HepG2 (cell line): ENCODE results near the gene DLEC1. TPM values are rescaled to one million over a fixed set of nuclear protein-coding genes. Genes with fewer than 3 reads are reported as not detected.
A peak's percentile ranks its signal among the peaks of the same experiment; 100 is the strongest.

Experiments used
- CBX2 ChIP-seq, 2 experiments: fragments of 200-600 bp in 1 of 2; sonication (generic); formaldehyde crosslinking in 1 of 2; IDR thresholded peaks; 2 replicates each; pipeline versions ENCODE4 v1.7.0 to v1.8.1; 2018 to 2022; ENCODE audit warnings: low read depth in 2 of 2, low read length in 1 of 2, mild to moderate bottlenecking in 1 of 2, missing genetic modification reagents in 1 of 2
- CBX5 ChIP-seq: sonication (generic); formaldehyde crosslinking; IDR thresholded peaks from 2 replicates; pipeline ENCODE4 v1.4.0; 2020; ENCODE audit warnings: missing genetic modification reagents, borderline replicate concordance
- ERF ChIP-seq: IDR thresholded peaks from 2 replicates; pipeline ENCODE4 v1.6.1; 2018; ENCODE audit warnings: missing biosample characterization, missing genetic modification reagents
- HDAC6 ChIP-seq: fragments of 200-600 bp; sonication (generic); IDR thresholded peaks from 2 replicates; pipeline ENCODE4 v1.7.0; 2017; ENCODE audit warnings: mild to moderate bottlenecking, antibody characterized with exemption, low read length, low read depth
- HMG20A ChIP-seq: IDR thresholded peaks from 2 replicates; pipeline ENCODE4 v1.6.1; 2016; ENCODE audit warnings: borderline replicate concordance
- MXD4 ChIP-seq: IDR thresholded peaks from 2 replicates; pipeline ENCODE4 v1.6.1; 2016; ENCODE audit warnings: mild to moderate bottlenecking, missing biosample characterization, missing genetic modification reagents
- NR3C1 ChIP-seq: sonication (generic); formaldehyde crosslinking; IDR thresholded peaks from 2 replicates; pipeline ENCODE4 v1.4.0; 2020; ENCODE audit warnings: missing genetic modification reagents
- RBM22 ChIP-seq: fragments of 200-400 bp; formaldehyde crosslinking; optimal IDR thresholded peaks from 2 replicates; pipeline ENCODE3; 2017; ENCODE audit warnings: mild to moderate bottlenecking, low read length, moderate library complexity
- RCOR2 ChIP-seq: IDR thresholded peaks from 2 replicates; pipeline ENCODE4 v1.6.1; 2016; ENCODE audit warnings: missing biosample characterization, missing genetic modification reagents
- SNAI1 ChIP-seq: sonication (generic); formaldehyde crosslinking; IDR thresholded peaks from 2 replicates; pipeline ENCODE4 v1.5.0; 2020; ENCODE audit warnings: mild to moderate bottlenecking, missing genetic modification reagents, borderline replicate concordance
- TCF7L2 ChIP-seq: IDR thresholded peaks from 2 replicates; pipeline ENCODE4 v1.6.1; 2011; ENCODE audit warnings: mild to moderate bottlenecking, low read depth, low read length, moderate library complexity
- ZBTB7B ChIP-seq: sonication (generic); formaldehyde crosslinking; IDR thresholded peaks from 2 replicates; pipeline ENCODE4 v1.4.0; 2020; ENCODE audit warnings: missing genetic modification reagents
- ZNF101 ChIP-seq: sonication (generic); formaldehyde crosslinking; IDR thresholded peaks from 2 replicates; pipeline ENCODE4 v1.4.0; 2020; ENCODE audit warnings: mild to moderate bottlenecking, low read depth, missing genetic modification reagents, borderline replicate concordance
- ZNF616 ChIP-seq: sonication (generic); formaldehyde crosslinking; IDR thresholded peaks from 2 replicates; pipeline ENCODE4 v1.5.0; 2020; ENCODE audit warnings: low read depth, mild to moderate bottlenecking, missing genetic modification reagents
- ZNF747 ChIP-seq: sonication (generic); formaldehyde crosslinking; IDR thresholded peaks from 2 replicates; pipeline ENCODE4 v1.8.1; 2023; ENCODE audit warnings: missing genetic modification reagents, mild to moderate bottlenecking, borderline replicate concordance
- ZNF766 ChIP-seq: sonication (generic); formaldehyde crosslinking; IDR thresholded peaks from 2 replicates; pipeline ENCODE4 v1.5.0; 2020; ENCODE audit warnings: missing genetic modification reagents, borderline replicate concordance
- ZNF839 ChIP-seq: sonication (generic); formaldehyde crosslinking; IDR thresholded peaks from 2 replicates; pipeline ENCODE4 v1.4.0; 2020; ENCODE audit warnings: missing genetic modification reagents, mild to moderate bottlenecking, borderline replicate concordance
- polyA plus RNA-seq, 8 experiments: library from polyadenylated mRNA; depleted of rRNA in 3 of 8; stranded (reverse) in 7 of 8; unstranded in 1 of 8; fragments of >200 nt; fragmentation: Illumina TruSeq in 4 of 8; extraction: Trizol in 4 of 8; gene quantifications; 2 replicates each; pipeline versions ENCODE4 v1.2.1 to v1.2.3, GENCODE V29; 2011 to 2016; ENCODE audit warnings: low read depth in 4 of 8, missing spikeins in 1 of 8, mixed read lengths in 1 of 8; ENCODE audit not compliant: insufficient read depth in 1 of 8
- total RNA-seq, 5 experiments: library from RNA; depleted of rRNA; stranded (reverse); fragments of >200 nt; fragmentation: Illumina TruSeq; extraction: Trizol; gene quantifications; 2 replicates each; pipeline ENCODE4 v1.2.3, GENCODE V29; 2016; ENCODE audit warnings: low read depth in 1 of 5
- TF ChIP-seq, protein P1 (sequence below): sonication (generic); formaldehyde crosslinking; IDR thresholded peaks from 2 replicates; pipeline ENCODE4 v1.4.0; 2020; ENCODE audit warnings: missing genetic modification reagents, borderline replicate concordance
- TF ChIP-seq, protein P2 (sequence below): sonication (generic); formaldehyde crosslinking; IDR thresholded peaks from 2 replicates; pipeline ENCODE4 v1.8.0; 2022; ENCODE audit warnings: mild to moderate bottlenecking, missing genetic modification reagents, borderline replicate concordance
- TF ChIP-seq, protein P3 (sequence below): sonication (generic); formaldehyde crosslinking; IDR thresholded peaks from 2 replicates; pipeline ENCODE4 v1.4.0; 2020; ENCODE audit warnings: missing genetic modification reagents
- TF ChIP-seq, protein P4 (sequence below): IDR thresholded peaks from 2 replicates; pipeline ENCODE4 v1.6.1; 2016; ENCODE audit warnings: missing genetic modification reagents, missing compliant biosample characterization
- TF ChIP-seq, protein P5 (sequence below): sonication (generic); formaldehyde crosslinking; IDR thresholded peaks from 2 replicates; pipeline ENCODE4 v1.5.0; 2020; ENCODE audit warnings: mild to moderate bottlenecking, missing genetic modification reagents

The DLEC1 gene
- total and polyA plus RNA-seq, 2 of the 13 experiments (the other 11 are each of a cell fraction or from before 2014, with no cell fraction given), result 0.09 TPM; not detected in 1

DNA sequence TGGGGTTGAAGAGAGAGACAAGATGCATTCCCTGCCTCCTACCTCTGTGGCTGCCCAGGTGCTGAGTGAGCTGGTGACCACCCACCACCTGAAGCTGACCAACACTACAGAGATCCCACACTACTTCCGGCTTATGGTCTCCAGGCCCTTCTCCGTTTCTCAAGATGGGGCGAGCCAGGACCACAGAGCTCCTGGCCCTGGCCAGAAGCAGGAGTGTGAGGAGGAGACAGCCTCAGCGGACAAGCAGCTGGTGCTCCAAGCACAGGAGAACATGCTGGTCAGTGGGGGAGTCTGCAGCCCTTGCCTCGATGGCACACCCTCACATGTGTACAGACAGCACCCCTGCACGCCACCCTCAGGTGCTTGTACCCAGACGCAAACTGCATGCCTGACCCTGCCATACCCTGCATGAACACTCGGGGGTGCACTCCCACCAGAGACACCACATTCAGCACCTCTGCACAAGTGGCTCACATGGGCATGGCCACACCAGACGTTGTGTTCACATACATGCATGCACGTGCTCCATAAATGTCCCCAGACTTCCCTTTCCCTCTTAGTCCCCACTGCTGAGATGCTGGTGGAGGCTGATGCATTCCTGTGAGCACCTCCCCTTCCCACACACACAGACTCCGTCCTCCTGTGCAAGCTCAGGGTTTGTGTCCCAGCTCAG lies 78.9 kb downstream of the DLEC1 start (continued):
- TF ChIP-seq ZBTB7B (CRISPR knock-in tag) (peak; percentile 45; the same call in 1 of the 2 replicates), TCF7L2 (no peak), ZNF101 (no peak), SNAI1 (CRISPR knock-in tag) (no peak), RCOR2 (CRISPR knock-in tag) (no peak), HMG20A (no peak), ZNF839 (CRISPR knock-in tag) (no peak), ZNF747 (no peak), NR3C1 (no peak), CBX2 (IDR thresholded peaks at IDR 0.05; ENCODE audit: low read depth, low read length) (no peak), CBX2 (CRISPR knock-in tag; IDR thresholded peaks at IDR 0.05; ENCODE audit: low read depth) (no peak), ZNF616 (CRISPR knock-in tag) (no peak), ERF (CRISPR knock-in tag) (no peak), HDAC6 (no peak), ZNF766 (CRISPR knock-in tag) (no peak), RBM22 (peak; percentile 98), MXD4 (CRISPR knock-in tag) (peak; percentile 41; the same call in 1 of the 2 replicates), CBX5 (CRISPR knock-in tag) (peak; percentile 50; the same call in 1 of the 2 replicates)
- TF ChIP-seq, protein P1, sequence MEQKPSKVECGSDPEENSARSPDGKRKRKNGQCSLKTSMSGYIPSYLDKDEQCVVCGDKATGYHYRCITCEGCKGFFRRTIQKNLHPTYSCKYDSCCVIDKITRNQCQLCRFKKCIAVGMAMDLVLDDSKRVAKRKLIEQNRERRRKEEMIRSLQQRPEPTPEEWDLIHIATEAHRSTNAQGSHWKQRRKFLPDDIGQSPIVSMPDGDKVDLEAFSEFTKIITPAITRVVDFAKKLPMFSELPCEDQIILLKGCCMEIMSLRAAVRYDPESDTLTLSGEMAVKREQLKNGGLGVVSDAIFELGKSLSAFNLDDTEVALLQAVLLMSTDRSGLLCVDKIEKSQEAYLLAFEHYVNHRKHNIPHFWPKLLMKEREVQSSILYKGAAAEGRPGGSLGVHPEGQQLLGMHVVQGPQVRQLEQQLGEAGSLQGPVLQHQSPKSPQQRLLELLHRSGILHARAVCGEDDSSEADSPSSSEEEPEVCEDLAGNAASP (CRISPR knock-in tag), result peak; percentile 12; the same call in 1 of the 2 replicates
- TF ChIP-seq, protein P2, sequence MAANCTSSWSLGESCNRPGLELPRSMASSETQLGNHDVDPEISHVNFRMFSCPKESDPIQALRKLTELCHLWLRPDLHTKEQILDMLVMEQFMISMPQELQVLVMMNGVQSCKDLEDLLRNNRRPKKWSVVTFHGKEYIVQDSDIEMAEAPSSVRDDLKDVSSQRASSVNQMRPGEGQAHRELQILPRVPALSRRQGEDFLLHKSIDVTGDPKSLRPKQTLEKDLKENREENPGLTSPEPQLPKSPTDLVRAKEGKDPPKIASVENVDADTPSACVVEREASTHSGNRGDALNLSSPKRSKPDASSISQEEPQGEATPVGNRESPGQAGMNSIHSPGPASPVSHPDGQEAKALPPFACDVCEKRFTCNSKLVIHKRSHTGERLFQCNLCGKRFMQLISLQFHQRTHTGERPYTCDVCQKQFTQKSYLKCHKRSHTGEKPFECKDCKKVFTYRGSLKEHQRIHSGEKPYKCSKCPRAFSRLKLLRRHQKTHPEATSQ (CRISPR knock-in tag), result no peak
- TF ChIP-seq, protein P3, sequence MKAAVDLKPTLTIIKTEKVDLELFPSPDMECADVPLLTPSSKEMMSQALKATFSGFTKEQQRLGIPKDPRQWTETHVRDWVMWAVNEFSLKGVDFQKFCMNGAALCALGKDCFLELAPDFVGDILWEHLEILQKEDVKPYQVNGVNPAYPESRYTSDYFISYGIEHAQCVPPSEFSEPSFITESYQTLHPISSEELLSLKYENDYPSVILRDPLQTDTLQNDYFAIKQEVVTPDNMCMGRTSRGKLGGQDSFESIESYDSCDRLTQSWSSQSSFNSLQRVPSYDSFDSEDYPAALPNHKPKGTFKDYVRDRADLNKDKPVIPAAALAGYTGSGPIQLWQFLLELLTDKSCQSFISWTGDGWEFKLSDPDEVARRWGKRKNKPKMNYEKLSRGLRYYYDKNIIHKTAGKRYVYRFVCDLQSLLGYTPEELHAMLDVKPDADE, result no peak
- TF ChIP-seq, protein P4, sequence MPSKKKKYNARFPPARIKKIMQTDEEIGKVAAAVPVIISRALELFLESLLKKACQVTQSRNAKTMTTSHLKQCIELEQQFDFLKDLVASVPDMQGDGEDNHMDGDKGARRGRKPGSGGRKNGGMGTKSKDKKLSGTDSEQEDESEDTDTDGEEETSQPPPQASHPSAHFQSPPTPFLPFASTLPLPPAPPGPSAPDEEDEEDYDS (CRISPR knock-in tag), result no peak
- TF ChIP-seq, protein P5, sequence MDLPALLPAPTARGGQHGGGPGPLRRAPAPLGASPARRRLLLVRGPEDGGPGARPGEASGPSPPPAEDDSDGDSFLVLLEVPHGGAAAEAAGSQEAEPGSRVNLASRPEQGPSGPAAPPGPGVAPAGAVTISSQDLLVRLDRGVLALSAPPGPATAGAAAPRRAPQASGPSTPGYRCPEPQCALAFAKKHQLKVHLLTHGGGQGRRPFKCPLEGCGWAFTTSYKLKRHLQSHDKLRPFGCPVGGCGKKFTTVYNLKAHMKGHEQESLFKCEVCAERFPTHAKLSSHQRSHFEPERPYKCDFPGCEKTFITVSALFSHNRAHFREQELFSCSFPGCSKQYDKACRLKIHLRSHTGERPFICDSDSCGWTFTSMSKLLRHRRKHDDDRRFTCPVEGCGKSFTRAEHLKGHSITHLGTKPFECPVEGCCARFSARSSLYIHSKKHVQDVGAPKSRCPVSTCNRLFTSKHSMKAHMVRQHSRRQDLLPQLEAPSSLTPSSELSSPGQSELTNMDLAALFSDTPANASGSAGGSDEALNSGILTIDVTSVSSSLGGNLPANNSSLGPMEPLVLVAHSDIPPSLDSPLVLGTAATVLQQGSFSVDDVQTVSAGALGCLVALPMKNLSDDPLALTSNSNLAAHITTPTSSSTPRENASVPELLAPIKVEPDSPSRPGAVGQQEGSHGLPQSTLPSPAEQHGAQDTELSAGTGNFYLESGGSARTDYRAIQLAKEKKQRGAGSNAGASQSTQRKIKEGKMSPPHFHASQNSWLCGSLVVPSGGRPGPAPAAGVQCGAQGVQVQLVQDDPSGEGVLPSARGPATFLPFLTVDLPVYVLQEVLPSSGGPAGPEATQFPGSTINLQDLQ (CRISPR knock-in tag), result no peak
